ENCODE results near the gene PPARD. TPM values are rescaled to one million over a fixed set of nuclear protein-coding genes. Genes with fewer than 3 reads are reported as not detected.

The PPARD gene
- total and polyA plus RNA-seq, 2 of the 13 experiments (the other 11 are each of a cell fraction or from before 2014, with no cell fraction given) = 6.1 to 13.3 TPM

DNA sequence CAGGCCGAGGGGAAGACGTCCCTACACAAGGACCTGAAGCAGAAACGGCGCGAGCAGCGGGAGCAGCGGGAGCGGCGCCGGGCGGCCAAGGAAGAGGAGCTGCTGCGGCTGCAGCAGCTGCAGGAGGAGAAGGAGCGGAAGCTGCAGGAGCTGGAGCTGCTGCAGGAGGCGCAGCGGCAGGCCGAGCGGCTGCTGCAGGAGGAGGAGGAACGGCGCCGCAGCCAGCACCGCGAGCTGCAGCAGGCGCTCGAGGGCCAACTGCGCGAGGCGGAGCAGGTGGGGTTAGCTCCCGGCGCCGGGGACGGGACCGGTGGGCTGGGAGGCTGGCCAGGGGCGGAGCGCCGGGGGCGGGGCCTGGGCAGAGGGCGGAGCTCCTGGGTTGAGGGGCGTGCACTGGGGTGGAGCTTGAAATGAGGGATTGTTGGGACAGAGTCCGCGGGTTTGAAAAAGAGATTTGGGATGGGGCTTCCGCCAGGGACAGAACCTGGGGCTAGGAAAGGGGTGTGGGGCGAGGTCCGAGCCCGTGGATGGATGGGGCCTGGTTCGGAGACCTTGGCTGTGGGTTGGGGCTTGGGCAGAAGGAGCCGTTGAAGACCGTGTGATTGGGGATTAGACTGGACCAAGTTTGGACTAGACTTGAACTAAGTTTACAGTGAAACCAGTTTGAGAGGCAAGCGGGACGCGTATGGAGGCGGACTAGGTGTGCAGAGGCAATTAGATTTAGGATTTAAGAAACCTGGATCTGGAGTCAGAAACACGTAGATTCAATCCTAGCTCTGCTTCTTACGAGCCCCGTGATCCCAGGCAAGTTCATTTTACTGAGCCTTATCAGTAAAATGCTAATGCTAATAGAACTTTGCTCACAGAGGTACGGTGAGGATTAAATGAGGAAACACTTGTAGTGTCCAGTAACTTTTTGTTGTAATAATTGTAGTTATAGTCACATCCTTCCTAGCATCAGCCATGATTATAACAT, 23.9 kb upstream of the PPARD start (continued):
- TF ChIP-seq, protein P1, sequence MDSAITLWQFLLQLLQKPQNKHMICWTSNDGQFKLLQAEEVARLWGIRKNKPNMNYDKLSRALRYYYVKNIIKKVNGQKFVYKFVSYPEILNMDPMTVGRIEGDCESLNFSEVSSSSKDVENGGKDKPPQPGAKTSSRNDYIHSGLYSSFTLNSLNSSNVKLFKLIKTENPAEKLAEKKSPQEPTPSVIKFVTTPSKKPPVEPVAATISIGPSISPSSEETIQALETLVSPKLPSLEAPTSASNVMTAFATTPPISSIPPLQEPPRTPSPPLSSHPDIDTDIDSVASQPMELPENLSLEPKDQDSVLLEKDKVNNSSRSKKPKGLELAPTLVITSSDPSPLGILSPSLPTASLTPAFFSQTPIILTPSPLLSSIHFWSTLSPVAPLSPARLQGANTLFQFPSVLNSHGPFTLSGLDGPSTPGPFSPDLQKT (CRISPR knock-in tag; IDR thresholded peaks at IDR 0.05; ENCODE audit: borderline replicate concordance) = 0 out of 2 replicates have a peak, but pooled peaks have one; percentile 22
- TF ChIP-seq ZSCAN12 (CRISPR knock-in tag; IDR thresholded peaks at IDR 0.05) (peak; percentile 76; the same call in 1 of the 2 replicates), ZNF501 (CRISPR knock-in tag; IDR thresholded peaks at IDR 0.05) (peak; percentile 97), ZNF276 (CRISPR knock-in tag; IDR thresholded peaks at IDR 0.05; ENCODE audit: low read depth) (peak; percentile 67; the same call in 1 of the 2 replicates), ZSCAN29 (CRISPR knock-in tag; conservative IDR thresholded peaks at IDR 0.05) (peak; percentile 96), U2AF1 (optimal IDR thresholded peaks at IDR 0.05; ENCODE audit: low read depth, low read length) (no peak), ZSCAN22 (CRISPR knock-in tag; IDR thresholded peaks at IDR 0.05) (no peak), MLLT10 (CRISPR knock-in tag; IDR thresholded peaks at IDR 0.05) (no peak), ZNF644 (CRISPR knock-in tag; IDR thresholded peaks at IDR 0.05; ENCODE audit: low read depth) (no peak), ZNF788 (CRISPR knock-in tag; IDR thresholded peaks at IDR 0.05; ENCODE audit: borderline replicate concordance) (peak; percentile 29), REL (CRISPR knock-in tag; conservative IDR thresholded peaks at IDR 0.05) (peak; percentile 93; the same call in 1 of the 2 replicates), HMGXB3 (CRISPR knock-in tag; IDR thresholded peaks at IDR 0.05; ENCODE audit: borderline replicate concordance) (no peak), FUBP1 (CRISPR knock-in tag; IDR thresholded peaks at IDR 0.05; ENCODE audit: borderline replicate concordance) (no peak), ZNF235 (CRISPR knock-in tag; IDR thresholded peaks at IDR 0.05; ENCODE audit: borderline replicate concordance) (0 out of 2 replicates have a peak, but pooled peaks have one; percentile 24), ZFP36 (IDR thresholded peaks at IDR 0.05; ENCODE audit: borderline replicate concordance, low read depth, low read length, partially characterized antibody) (no peak), HHEX (CRISPR knock-in tag; IDR thresholded peaks at IDR 0.05) (no peak), FOXJ3 (CRISPR knock-in tag; IDR thresholded peaks at IDR 0.05; ENCODE audit: borderline replicate concordance) (0 out of 2 replicates have a peak, but pooled peaks have one; percentile 51)
- TF ChIP-seq, protein P2, sequence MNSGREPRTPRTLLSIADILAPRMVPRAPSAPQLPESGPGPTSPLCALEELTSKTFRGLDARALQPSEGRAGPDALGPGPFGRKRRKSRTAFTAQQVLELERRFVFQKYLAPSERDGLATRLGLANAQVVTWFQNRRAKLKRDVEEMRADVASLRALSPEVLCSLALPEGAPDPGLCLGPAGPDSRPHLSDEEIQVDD (CRISPR knock-in tag; IDR thresholded peaks at IDR 0.05; ENCODE audit: borderline replicate concordance) = no peak; the same call in 1 of the 2 replicates

Measured in HepG2 (cell line).